ENCODE measurements around the gene SCN2A.
"Not testable (repeated sequence)": the region's sequence is repeated elsewhere in the genome, so short reads cannot be mapped to it uniquely, and the experiment has no call there.

The SCN2A gene

GRCh38 chr2:165240916-165241315 is 1.7 kb downstream of the SCN2A start:
- H3K36me3 Mint-ChIP-seq (ENCODE audit: low read depth): no peaks in the 10 kb centered on the region
- DNase-seq: no peak
- no peaks in the 10 kb centered on the region for H3K9me3 Mint-ChIP-seq
- peaks cover 25% of the 10 kb centered on the region for H3K27me3 Mint-ChIP-seq (ENCODE audit: low read depth, poor library complexity)
- no peak overlapping the region for H3K27ac Mint-ChIP-seq
- peaks cover 7% of the 10 kb centered on the region for H3K4me1 Mint-ChIP-seq
- no peak overlapping the region for H3K4me3 Mint-ChIP-seq
- no peak for TF ChIP-seq CTCF (IDR thresholded peaks at IDR 0.05)

GRCh38 chr2:165245081-165245793 is 6.0 kb downstream of the SCN2A start:
- Mint-ChIP-seq H3K9me3 (no peaks in the 10 kb centered on the region), H3K36me3 (ENCODE audit: low read depth) (no peaks in the 10 kb centered on the region), H3K27ac (peak overlapping the region; percentile 66), H3K4me1 (peaks cover 7% of the 10 kb centered on the region), H3K27me3 (ENCODE audit: low read depth, poor library complexity) (peaks cover 20% of the 10 kb centered on the region), H3K4me3 (no peak overlapping the region)
- no peak for TF ChIP-seq CTCF (IDR thresholded peaks at IDR 0.05)
- no peak for DNase-seq

GRCh38 chr2:165248238-165248637 is 9.0 kb downstream of the SCN2A start:
- DNase-seq: no peak
- Mint-ChIP-seq H3K9me3 (no peaks in the 10 kb centered on the region), H3K4me3 (no peak overlapping the region), H3K27ac (no peak overlapping the region), H3K27me3 (ENCODE audit: low read depth, poor library complexity) (peaks cover 13% of the 10 kb centered on the region), H3K36me3 (ENCODE audit: low read depth) (no peaks in the 10 kb centered on the region), H3K4me1 (peaks cover 7% of the 10 kb centered on the region)
- no peak for TF ChIP-seq CTCF (IDR thresholded peaks at IDR 0.05)

- Mint-ChIP-seq H3K4me1 (no peaks in the 10 kb centered on the region), H3K27me3 (ENCODE audit: low read depth, poor library complexity) (peaks cover 12% of the 10 kb centered on the region), H3K9me3 (no peaks in the 10 kb centered on the region), H3K27ac (no peak overlapping the region), H3K4me3 (no peak overlapping the region), H3K36me3 (ENCODE audit: low read depth) (no peaks in the 10 kb centered on the region)
- TF ChIP-seq CTCF (IDR thresholded peaks at IDR 0.05): no peak
- no peak for DNase-seq
Observed at GRCh38 chr2:165251366-165251765, 12.2 kb downstream of the SCN2A start.

- no peaks in the 10 kb centered on the region for H3K9me3 Mint-ChIP-seq
- no peak overlapping the region for H3K27ac Mint-ChIP-seq
- H3K4me1 Mint-ChIP-seq: no peaks in the 10 kb centered on the region
- no peak for DNase-seq
- no peak for TF ChIP-seq CTCF (IDR thresholded peaks at IDR 0.05)
- H3K36me3 Mint-ChIP-seq (ENCODE audit: low read depth): no peaks in the 10 kb centered on the region
- H3K4me3 Mint-ChIP-seq: no peak overlapping the region
- H3K27me3 Mint-ChIP-seq (ENCODE audit: low read depth, poor library complexity): peaks cover 16% of the 10 kb centered on the region
Observed at GRCh38 chr2:165253178-165253577, 14.0 kb downstream of the SCN2A start.

GRCh38 chr2:165256618-165257017 is 17.4 kb downstream of the SCN2A start:
- H3K4me3 Mint-ChIP-seq: no peak overlapping the region
- no peaks in the 10 kb centered on the region for H3K9me3 Mint-ChIP-seq
- no peak for DNase-seq
- H3K27ac Mint-ChIP-seq: no peak overlapping the region
- H3K36me3 Mint-ChIP-seq (ENCODE audit: low read depth): no peaks in the 10 kb centered on the region
- no peak for TF ChIP-seq CTCF (IDR thresholded peaks at IDR 0.05)
- no peaks in the 10 kb centered on the region for H3K4me1 Mint-ChIP-seq
- H3K27me3 Mint-ChIP-seq (ENCODE audit: low read depth, poor library complexity): peaks cover 25% of the 10 kb centered on the region

- not testable (repeated sequence) for H3K4me1 Mint-ChIP-seq; H3K27ac Mint-ChIP-seq; H3K4me3 Mint-ChIP-seq; DNase-seq; H3K36me3 Mint-ChIP-seq (ENCODE audit: low read depth); H3K9me3 Mint-ChIP-seq
- H3K27me3 Mint-ChIP-seq (ENCODE audit: low read depth, poor library complexity): peaks cover 13% of the 10 kb centered on the region
Observed at GRCh38 chr2:165260347-165260746, 21.1 kb downstream of the SCN2A start.

Data from nephron progenitor cell (in vitro differentiated cells).